ENCODE results near the gene SPATA2L. TPM values are rescaled to one million over a fixed set of nuclear protein-coding genes. Genes with fewer than 3 reads are reported as not detected.

Gene SPATA2L
- total RNA-seq, 1 donor from 2014 or later, result 7.6 TPM

GRCh38 chr16:89710709-89711564 lies 9.4 kb upstream of the SPATA2L start:
- no peak overlapping the region for H3K27ac Mint-ChIP-seq
- Histone ChIP-seq H4K20me1 (ENCODE audit: low read depth) (no peaks in the 10 kb centered on the region), H3F3A (ENCODE audit: low read depth) (peaks cover 8% of the 10 kb centered on the region), H2AFZ (replicated peaks) (no peak overlapping the region), H3K36me3 (no peaks in the 10 kb centered on the region), H3K4me3 (no peak overlapping the region), H3K27ac (no peak overlapping the region), H3K4me2 (no peak overlapping the region), H3K4me1 (peaks cover 15% of the 10 kb centered on the region), H3K27me3 (no peaks in the 10 kb centered on the region), H3K79me2 (ENCODE audit: low read depth) (no peaks in the 10 kb centered on the region), H3K9me3 (ENCODE audit: low read depth) (no peaks in the 10 kb centered on the region), H3K9ac (no peak overlapping the region)
- H3K36me3 Mint-ChIP-seq, result peaks cover 4% of the 10 kb centered on the region
- peaks cover 10% of the 10 kb centered on the region for H3K4me1 Mint-ChIP-seq
- DNase-seq (ENCODE audit: low spot score), result peak; percentile 16
- no peak for TF ChIP-seq EZH2 (IDR thresholded peaks at IDR 0.05)
- no peak for TF ChIP-seq EZH2phosphoT487 (IDR thresholded peaks at IDR 0.05)
- no peak for TF ChIP-seq CTCF (IDR thresholded peaks at IDR 0.05)
- H3K4me3 Mint-ChIP-seq, result no peak overlapping the region
- no peaks in the 10 kb centered on the region for H3K9me3 Mint-ChIP-seq
- peaks cover 15% of the 10 kb centered on the region for H3K27me3 Mint-ChIP-seq (ENCODE audit: insufficient read depth, low read depth)

- Histone ChIP-seq H3K27ac (no peak overlapping the region), H3K4me3 (no peak overlapping the region), H3F3A (ENCODE audit: low read depth) (peaks cover 8% of the 10 kb centered on the region), H3K4me2 (peak overlapping the region; percentile 8), H4K20me1 (ENCODE audit: low read depth) (no peaks in the 10 kb centered on the region), H3K79me2 (ENCODE audit: low read depth) (no peaks in the 10 kb centered on the region), H3K9me3 (ENCODE audit: low read depth) (no peaks in the 10 kb centered on the region), H3K9ac (no peak overlapping the region), H3K36me3 (no peaks in the 10 kb centered on the region), H3K27me3 (peaks cover 6% of the 10 kb centered on the region), H2AFZ (replicated peaks) (no peak overlapping the region), H3K4me1 (peaks cover 15% of the 10 kb centered on the region)
- Mint-ChIP-seq H3K27ac (peak overlapping the region; percentile 79), H3K9me3 (no peaks in the 10 kb centered on the region), H3K4me3 (peak overlapping the region; percentile 71), H3K27me3 (ENCODE audit: insufficient read depth, low read depth) (peaks cover 19% of the 10 kb centered on the region), H3K36me3 (peaks cover 3% of the 10 kb centered on the region), H3K4me1 (peaks cover 16% of the 10 kb centered on the region)
- peak; percentile 18 for DNase-seq (ENCODE audit: low spot score)
- no peak for TF ChIP-seq EZH2 (IDR thresholded peaks at IDR 0.05)
- no peak for TF ChIP-seq EZH2phosphoT487 (IDR thresholded peaks at IDR 0.05)
- no peak for TF ChIP-seq CTCF (IDR thresholded peaks at IDR 0.05)
Measured at GRCh38 chr16:89709716-89710432, 8.4 kb upstream of the SPATA2L start.

- peaks cover 13% of the 10 kb centered on the region for H3K27me3 ChIP-seq
- DNase-seq (ENCODE audit: low spot score), result peak; percentile 63
- H3K4me3 Mint-ChIP-seq, result no peak overlapping the region
- H3K4me1 ChIP-seq, result peaks cover 15% of the 10 kb centered on the region
- no peaks in the 10 kb centered on the region for H3K79me2 ChIP-seq (ENCODE audit: low read depth)
- H3K4me1 Mint-ChIP-seq, result peaks cover 17% of the 10 kb centered on the region
- H3K4me3 ChIP-seq, result no peak overlapping the region
- no peak overlapping the region for H3K27ac Mint-ChIP-seq
- peaks cover 8% of the 10 kb centered on the region for H3F3A ChIP-seq (ENCODE audit: low read depth)
- TF ChIP-seq EZH2phosphoT487 (IDR thresholded peaks at IDR 0.05), result no peak
- TF ChIP-seq CTCF (IDR thresholded peaks at IDR 0.05), result no peak
- TF ChIP-seq EZH2 (IDR thresholded peaks at IDR 0.05), result no peak
- no peaks in the 10 kb centered on the region for H3K36me3 ChIP-seq
- no peaks in the 10 kb centered on the region for H3K9me3 ChIP-seq (ENCODE audit: low read depth)
- no peak overlapping the region for H3K27ac ChIP-seq
- H3K9ac ChIP-seq, result no peak overlapping the region
- peaks cover 15% of the 10 kb centered on the region for H3K27me3 Mint-ChIP-seq (ENCODE audit: insufficient read depth, low read depth)
- H3K9me3 Mint-ChIP-seq, result no peaks in the 10 kb centered on the region
- no peak overlapping the region for H2AFZ ChIP-seq (replicated peaks)
- peaks cover 3% of the 10 kb centered on the region for H3K36me3 Mint-ChIP-seq
- H4K20me1 ChIP-seq (ENCODE audit: low read depth), result no peaks in the 10 kb centered on the region
- H3K4me2 ChIP-seq, result peak overlapping the region; percentile 8
Measured at GRCh38 chr16:89709166-89709565, 7.7 kb upstream of the SPATA2L start.
